OCI-LY7 (cell line): ENCODE measurements around the gene RANBP9. TPM values are rescaled to one million over a fixed set of nuclear protein-coding genes. Genes with fewer than 3 reads are reported as not detected.

Source experiments
- BruUV-seq: library from RNA; stranded (reverse); fragments of 400-500 nt; replicated peaks from 2 replicates; lab custom pipeline; 2021; lab: Mats Ljungman, UMichigan
- CTCF ChIA-PET: fragments of 300-600 bp; sonication (Branson Sonifier 250); formaldehyde crosslinking; loops from one replicate; lab custom pipeline; 2022; ENCODE audit warnings: antibody characterized with exemption; ENCODE audit not compliant: unreplicated experiment; lab: Charles Lee
- POLR2A ChIA-PET: fragments of 300-600 bp; sonication (Branson Sonifier 250); formaldehyde crosslinking; loops from one replicate; lab custom pipeline; 2022; ENCODE audit warnings: antibody characterized with exemption; lab: Charles Lee
- DNase-seq: peaks from one replicate; pipeline ENCODE4 v3.0.0-alpha.2; 2015; ENCODE audit warnings: low spot score
- H2AFZ ChIP-seq: fragments of 200-600 bp; sonication (generic), shearing (Covaris generic); 2 replicates; pipeline ENCODE4 v1.6.1; 2014; ENCODE audit warnings: mild to moderate bottlenecking, antibody characterized with exemption, low read length, moderate library complexity
- H3K27ac ChIP-seq: fragments of 200-600 bp; sonication (generic); 2 replicates; pipeline ENCODE4 v1.5.1; 2014; ENCODE audit warnings: mixed run types, low read depth, mild to moderate bottlenecking, moderate library complexity, low read length, inconsistent platforms; ENCODE audit not compliant: poor library complexity, severe bottlenecking
- H3K36me3 ChIP-seq: fragments of 200-600 bp; sonication (generic); 2 replicates; pipeline ENCODE4 v1.6.1; 2014; ENCODE audit warnings: mild to moderate bottlenecking, antibody characterized with exemption, low read length, moderate library complexity, mixed read lengths; ENCODE audit not compliant: insufficient read depth
- H3K4me1 ChIP-seq: fragments of 200-600 bp; sonication (generic); 2 replicates; pipeline ENCODE4 v1.5.1; 2014; ENCODE audit warnings: mild to moderate bottlenecking, low read length; ENCODE audit not compliant: insufficient read depth, poor library complexity, severe bottlenecking
- H3K4me2 ChIP-seq: fragments of 200-600 bp; sonication (generic); 2 replicates; pipeline ENCODE4 v1.6.1; 2014; ENCODE audit warnings: mild to moderate bottlenecking, low read length
- H3K4me3 ChIP-seq: fragments of 200-600 bp; sonication (generic); 2 replicates; pipeline ENCODE4 v1.5.1; 2014; ENCODE audit warnings: mild to moderate bottlenecking, low read depth, low read length; ENCODE audit not compliant: poor library complexity, severe bottlenecking
- H3K79me2 ChIP-seq: fragments of 200-600 bp; sonication (generic); 2 replicates; pipeline ENCODE4 v1.6.1; 2016; ENCODE audit warnings: low read depth, mild to moderate bottlenecking, low read length, moderate library complexity, mixed read lengths; ENCODE audit not compliant: insufficient read depth
- H3K9me2 ChIP-seq: fragments of 200-600 bp; sonication (generic); 2 replicates; pipeline ENCODE4 v1.6.1; 2016; ENCODE audit warnings: mild to moderate bottlenecking, low read length, mixed read lengths; ENCODE audit not compliant: insufficient read depth
- H3K9me3 ChIP-seq: fragments of 200-600 bp; sonication (generic); 2 replicates; pipeline ENCODE4 v1.6.1; 2014; ENCODE audit warnings: mild to moderate bottlenecking, mixed run types, low read length, mixed read lengths
- H4K20me1 ChIP-seq: fragments of 200-600 bp; sonication (generic); 2 replicates; pipeline ENCODE4 v1.6.1; 2014; ENCODE audit warnings: mild to moderate bottlenecking, antibody characterized with exemption, low read length, moderate library complexity, mixed read lengths; ENCODE audit not compliant: insufficient read depth
- EZH2phosphoT487 ChIP-seq: fragments of 200-600 bp; sonication (generic); IDR thresholded peaks from 2 replicates; pipeline ENCODE4 v1.6.1; 2018; ENCODE audit warnings: low read depth, borderline replicate concordance, mild to moderate bottlenecking, mixed run types, antibody characterized with exemption, low read length, moderate library complexity, mixed read lengths
- intact Hi-C: fragments of 100-400 bp; cut with micrococcal nuclease; formaldehyde crosslinking; loops from one replicate; pipeline ENCODE4 v1.10.0; 2022; ENCODE audit not compliant: unreplicated experiment
- total RNA-seq, 2 experiments: library from RNA; depleted of rRNA in 1 of 2; stranded (reverse); fragments of >200 nt in 1 of 2; shearing (Covaris generic) in 1 of 2; gene quantifications; 2 replicates each; pipeline ENCODE4 v1.2.3, GENCODE V29; 2014 to 2022
- TF ChIP-seq, protein P1 (sequence below): fragments of 200-600 bp; sonication (generic); conservative IDR thresholded peaks from 2 replicates; pipeline ENCODE4 v1.5.1; 2014; ENCODE audit warnings: mild to moderate bottlenecking, antibody characterized with exemption, low read length, moderate library complexity, mixed read lengths

Gene RANBP9
- total RNA-seq, 2 experiments from 2014 or later, result 20.5 to 35.0 TPM

DNA sequence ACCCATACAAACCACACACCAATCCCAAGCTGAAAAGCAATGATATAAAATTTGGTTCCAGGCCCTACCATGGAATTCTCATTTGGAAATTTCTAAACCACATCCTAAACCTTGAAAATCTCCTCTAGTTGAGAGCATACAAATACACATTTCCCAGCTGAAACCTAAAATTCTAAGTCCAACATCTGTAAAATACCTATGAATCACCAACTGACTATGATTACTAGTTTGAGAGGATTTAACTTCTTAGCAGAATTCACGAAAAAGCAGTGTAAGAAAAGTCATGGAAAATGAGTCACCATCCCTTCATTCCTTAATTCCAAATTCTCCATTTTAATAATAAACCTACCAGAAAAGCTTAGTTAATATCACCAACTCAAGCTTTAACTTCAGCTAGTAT is 15.4 kb downstream of the RANBP9 start:
- POLR2A ChIA-PET, result interaction anchor here (0.7 to 1.2 kb wide), 4 partner anchors 18 to 1566 kb away, joined by 3 to 4 read pairs (median 4); no protein-coding TSS in a partner anchor
- BruUV-seq, result TSS peak; percentile 13

DNA sequence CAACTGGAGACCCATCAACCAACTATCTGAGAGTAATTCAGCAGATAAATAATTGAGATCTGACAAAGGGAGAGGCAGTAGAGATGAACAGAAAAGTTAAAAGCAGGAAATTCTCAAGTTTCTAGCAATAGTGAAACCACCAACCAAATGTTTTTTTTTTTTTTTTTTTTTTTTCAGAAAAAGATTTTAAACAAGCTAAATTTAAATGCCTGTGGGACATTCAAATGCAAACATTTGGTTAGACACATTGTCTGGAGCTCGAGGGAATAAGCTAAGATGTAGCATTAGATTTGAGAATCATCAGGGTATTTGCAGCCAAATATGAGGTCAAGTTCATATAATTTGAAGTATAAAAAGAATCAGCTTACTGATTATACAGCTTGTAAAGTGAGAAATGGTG is 16.4 kb downstream of the RANBP9 start:
- TF ChIP-seq, protein P1, sequence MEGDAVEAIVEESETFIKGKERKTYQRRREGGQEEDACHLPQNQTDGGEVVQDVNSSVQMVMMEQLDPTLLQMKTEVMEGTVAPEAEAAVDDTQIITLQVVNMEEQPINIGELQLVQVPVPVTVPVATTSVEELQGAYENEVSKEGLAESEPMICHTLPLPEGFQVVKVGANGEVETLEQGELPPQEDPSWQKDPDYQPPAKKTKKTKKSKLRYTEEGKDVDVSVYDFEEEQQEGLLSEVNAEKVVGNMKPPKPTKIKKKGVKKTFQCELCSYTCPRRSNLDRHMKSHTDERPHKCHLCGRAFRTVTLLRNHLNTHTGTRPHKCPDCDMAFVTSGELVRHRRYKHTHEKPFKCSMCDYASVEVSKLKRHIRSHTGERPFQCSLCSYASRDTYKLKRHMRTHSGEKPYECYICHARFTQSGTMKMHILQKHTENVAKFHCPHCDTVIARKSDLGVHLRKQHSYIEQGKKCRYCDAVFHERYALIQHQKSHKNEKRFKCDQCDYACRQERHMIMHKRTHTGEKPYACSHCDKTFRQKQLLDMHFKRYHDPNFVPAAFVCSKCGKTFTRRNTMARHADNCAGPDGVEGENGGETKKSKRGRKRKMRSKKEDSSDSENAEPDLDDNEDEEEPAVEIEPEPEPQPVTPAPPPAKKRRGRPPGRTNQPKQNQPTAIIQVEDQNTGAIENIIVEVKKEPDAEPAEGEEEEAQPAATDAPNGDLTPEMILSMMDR, result no peak
- no peak for TF ChIP-seq EZH2phosphoT487
- ChIA-PET POLR2A (interaction anchor here (0.6 to 1.5 kb wide), 16 partner anchors 10 to 743 kb away, joined by 3 to 11 read pairs (median 4); no protein-coding TSS in a partner anchor), CTCF (no interaction called here)
- H3K4me3 ChIP-seq, result no peak overlapping the region
- H3K9me2 ChIP-seq, result no peaks in the 10 kb centered on the region
- H3K27ac ChIP-seq, result no peak overlapping the region
- no peak overlapping the region for H2AFZ ChIP-seq
- H3K4me1 ChIP-seq, result peaks cover 9% of the 10 kb centered on the region
- H3K4me2 ChIP-seq, result no peak overlapping the region
- H4K20me1 ChIP-seq, result 0 out of 2 replicates have a peak, but pooled peaks cover 10% of the 10 kb centered on the region
- no peaks in the 10 kb centered on the region for H3K9me3 ChIP-seq
- peaks cover 35% of the 10 kb centered on the region for H3K36me3 ChIP-seq
- DNase-seq, result no peak
- intact Hi-C loops, result no loop called here
- peaks cover 65% of the 10 kb centered on the region for H3K79me2 ChIP-seq
- no TSS peak for BruUV-seq

More for the DNA sequence above, 15.4 kb downstream of the RANBP9 start:
- CTCF ChIA-PET, result no interaction called here
- peaks cover 9% of the 10 kb centered on the region for H3K4me1 ChIP-seq
- no peaks in the 10 kb centered on the region for H3K9me2 ChIP-seq
- TF ChIP-seq, protein P1, result no peak
- no peak for TF ChIP-seq EZH2phosphoT487
- 0 out of 2 replicates have a peak, but pooled peaks cover 10% of the 10 kb centered on the region for H4K20me1 ChIP-seq
- no peak overlapping the region for H2AFZ ChIP-seq
- no peak overlapping the region for H3K4me3 ChIP-seq
- no peaks in the 10 kb centered on the region for H3K9me3 ChIP-seq
- H3K36me3 ChIP-seq, result peaks cover 35% of the 10 kb centered on the region
- no peak overlapping the region for H3K27ac ChIP-seq
- intact Hi-C loops, result no loop called here
- H3K4me2 ChIP-seq, result no peak overlapping the region
- DNase-seq, result no peak
- peaks cover 67% of the 10 kb centered on the region for H3K79me2 ChIP-seq

DNA sequence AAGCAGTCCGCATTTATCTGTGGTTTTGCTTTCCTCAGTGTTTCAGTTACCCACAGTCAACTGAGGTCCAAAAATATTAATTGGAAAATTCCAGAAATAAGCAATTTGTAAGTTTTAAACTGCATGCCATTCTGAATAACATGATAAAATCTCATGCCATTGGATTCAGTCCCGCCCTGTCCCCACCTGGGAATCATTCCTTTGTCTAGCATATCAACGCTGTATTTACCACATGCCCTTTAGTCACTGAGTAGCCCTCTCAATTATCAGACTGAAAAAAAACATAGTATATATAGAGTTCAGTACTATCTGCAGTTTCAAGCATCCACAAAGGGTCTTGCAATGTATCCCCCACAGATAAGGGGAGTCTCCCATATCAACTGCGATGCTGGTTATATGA is 17.1 kb downstream of the RANBP9 start:
- Histone ChIP-seq H3K4me1 (peaks cover 9% of the 10 kb centered on the region), H3K4me2 (no peak overlapping the region), H3K9me2 (no peaks in the 10 kb centered on the region), H3K4me3 (no peak overlapping the region), H3K79me2 (peaks cover 64% of the 10 kb centered on the region), H4K20me1 (0 out of 2 replicates have a peak, but pooled peaks cover 10% of the 10 kb centered on the region), H3K27ac (no peak overlapping the region), H3K9me3 (no peaks in the 10 kb centered on the region), H2AFZ (no peak overlapping the region), H3K36me3 (peaks cover 41% of the 10 kb centered on the region)
- no peak for DNase-seq
- no TSS peak for BruUV-seq
- CTCF ChIA-PET, result no interaction called here
- TF ChIP-seq, protein P1, result no peak
- TF ChIP-seq EZH2phosphoT487, result no peak
- POLR2A ChIA-PET, result interaction anchor here (1.0 to 1.5 kb wide), 4 partner anchors 11 to 58 kb away, joined by 3 to 8 read pairs (median 3); no protein-coding TSS in a partner anchor
- intact Hi-C loops, result no loop called here
